Neuronal stem cell (in vitro differentiated cells): ENCODE data around the gene PTPRU.

Experiments
- DNase-seq: peaks from one replicate; pipeline ENCODE4 v3.0.0-alpha.2; 2013; ENCODE audit warnings: low spot score
- H2AFZ ChIP-seq: one replicate; pipeline ENCODE4 v1.6.1; 2013; ENCODE audit warnings: mild to moderate bottlenecking, low read length, inconsistent platforms
- H2AK5ac ChIP-seq: 2 replicates; pipeline ENCODE4 v1.6.1; 2013; ENCODE audit warnings: low read depth, mild to moderate bottlenecking, inconsistent platforms, low read length, moderate library complexity, mixed read lengths
- H2BK120ac ChIP-seq: 2 replicates; pipeline ENCODE4 v1.6.1; 2013; ENCODE audit warnings: low read depth, mild to moderate bottlenecking, inconsistent platforms, low read length, moderate library complexity, mixed read lengths
- H2BK12ac ChIP-seq: one replicate; pipeline ENCODE4 v1.6.1; 2013; ENCODE audit warnings: low read length, inconsistent platforms
- H2BK15ac ChIP-seq: 2 replicates; pipeline ENCODE4 v1.6.1; 2013; ENCODE audit warnings: mild to moderate bottlenecking, low read length, inconsistent platforms, mixed read lengths
- H2BK5ac ChIP-seq: one replicate; pipeline ENCODE4 v1.6.1; 2013; ENCODE audit warnings: inconsistent platforms, mild to moderate bottlenecking, low read length, moderate library complexity
- H3K14ac ChIP-seq: one replicate; pipeline ENCODE4 v1.6.1; 2013; ENCODE audit warnings: low read length, inconsistent platforms
- H3K18ac ChIP-seq: 2 replicates; pipeline ENCODE4 v1.6.1; 2013; ENCODE audit warnings: low read length, inconsistent platforms
- H3K23ac ChIP-seq: 2 replicates; pipeline ENCODE4 v1.6.1; 2013; ENCODE audit warnings: low read depth, mild to moderate bottlenecking, mixed read lengths, low read length, inconsistent platforms; ENCODE audit not compliant: poor library complexity
- H3K27ac ChIP-seq: replicated peaks from 3 replicates; pipeline ENCODE4 v1.5.1; 2013; ENCODE audit warnings: low read length, inconsistent platforms
- H3K27me3 ChIP-seq, 3 experiments: 2 replicates each; pipeline ENCODE4 v1.6.1; 2013; ENCODE audit warnings: low read length in 3 of 3, mild to moderate bottlenecking in 2 of 3, inconsistent platforms in 1 of 3, low read depth in 1 of 3, mixed read lengths in 1 of 3, moderate library complexity in 1 of 3; ENCODE audit not compliant: control insufficient read depth in 3 of 3, insufficient read depth in 3 of 3
- H3K36me3 ChIP-seq, 2 donors: replicated peaks in 1 of 2; 2 replicates each; pipeline ENCODE4 v1.6.1; 2013; ENCODE audit warnings: low read length in 2 of 2; ENCODE audit not compliant: control insufficient read depth in 2 of 2, insufficient read depth in 2 of 2
- H3K4ac ChIP-seq: 2 replicates; pipeline ENCODE4 v1.6.1; 2013; ENCODE audit warnings: inconsistent platforms, mild to moderate bottlenecking, low read length, moderate library complexity
- H3K4me1 ChIP-seq, 2 donors: 1 replicate in 1 of 2; 2 replicates in 1 of 2; pipeline ENCODE4 v1.6.1; 2013; ENCODE audit warnings: low read length in 2 of 2, low read depth in 1 of 2; ENCODE audit not compliant: control insufficient read depth in 2 of 2, insufficient read depth in 1 of 2
- H3K4me2 ChIP-seq: one replicate; pipeline ENCODE4 v1.6.1; 2013; ENCODE audit warnings: mild to moderate bottlenecking, low read length, inconsistent platforms; ENCODE audit not compliant: insufficient read depth, poor library complexity, severe bottlenecking
- H3K4me3 ChIP-seq, 2 donors: 2 replicates each; pipeline ENCODE4 v1.5.1; 2013; ENCODE audit warnings: low read length in 2 of 2, mild to moderate bottlenecking in 2 of 2, inconsistent platforms in 1 of 2, moderate library complexity in 1 of 2
- H3K79me1 ChIP-seq: one replicate; pipeline ENCODE4 v1.6.1; 2013; ENCODE audit warnings: low read depth, mild to moderate bottlenecking, inconsistent platforms, low read length, moderate library complexity
- H3K9ac ChIP-seq: one replicate; pipeline ENCODE4 v1.6.1; 2013; ENCODE audit warnings: mild to moderate bottlenecking, low read depth, low read length, inconsistent platforms; ENCODE audit not compliant: poor library complexity
- H3K9me3 ChIP-seq, 2 donors: replicated peaks in 1 of 2; 2 replicates each; pipeline versions ENCODE3 to v1.6.1; 2013; ENCODE audit warnings: low read length in 2 of 2, mild to moderate bottlenecking in 2 of 2, inconsistent platforms in 1 of 2, low read depth in 1 of 2, mixed read lengths in 1 of 2, moderate library complexity in 1 of 2; ENCODE audit not compliant: control insufficient read depth in 2 of 2, insufficient read depth in 1 of 2
- H4K8ac ChIP-seq: one replicate; pipeline ENCODE4 v1.6.1; 2013; ENCODE audit warnings: low read depth, mild to moderate bottlenecking, inconsistent platforms, low read length, moderate library complexity
- H4K91ac ChIP-seq: one replicate; pipeline ENCODE4 v1.6.1; 2013; ENCODE audit warnings: low read length, low read depth, mild to moderate bottlenecking, inconsistent platforms; ENCODE audit not compliant: poor library complexity
- WGBS, 2 donors: extraction: QIAGEN DNeasy Blood & Tissue Kit; methylation state at CpG; one replicate each; pipeline ENCODE4 v1.1.7; 2013; ENCODE audit warnings: missing lambda C conversion rate in 2 of 2, mixed read lengths in 1 of 2; ENCODE audit not compliant: insufficient read length in 2 of 2, insufficient replicate concordance in 1 of 2; ENCODE audit errors: extremely low coverage in 2 of 2; 5-methylcytosine and 5-hydroxymethylcytosine counted together

Gene PTPRU

GRCh38 chr1:29322861-29323585 lies 86.7 kb downstream of the PTPRU start:
- Histone ChIP-seq H4K8ac (peak overlapping the region; percentile 26), H2BK5ac (no peak overlapping the region), H3K4ac (no peak overlapping the region), H2AK5ac (peak overlapping the region; percentile 64), H3K18ac (peak overlapping the region; percentile 59), H2AFZ (no peak overlapping the region), H3K23ac (peak overlapping the region; percentile 76), H3K27ac (no peak overlapping the region), H2BK15ac (peak overlapping the region; percentile 68), H3K14ac (no peak overlapping the region), H2BK12ac (peak overlapping the region; percentile 65), H3K79me1 (no peaks in the 10 kb centered on the region), H2BK120ac (no peak overlapping the region), H3K4me1 (peaks cover 0 to 17% of the 10 kb centered on the region in 2 donors), H3K36me3 (no peaks in the 10 kb centered on the region), H4K91ac (no peak overlapping the region), H3K4me3 (no peak overlapping the region), H3K9ac (no peak overlapping the region), H3K9me3 (no peaks in the 10 kb centered on the region), H3K27me3 (no peaks in the 10 kb centered on the region), H3K4me2 (no peak overlapping the region)
- no CpG with 5 or more reads among the region's 12 CpGs for WGBS, 2 donors
- DNase-seq: no peak

GRCh38 chr1:29323636-29324035 lies 87.3 kb downstream of the PTPRU start:
- no peaks in the 10 kb centered on the region for H3K36me3 ChIP-seq
- H4K91ac ChIP-seq: no peak overlapping the region
- peak overlapping the region; percentile 76 for H3K23ac ChIP-seq
- no peak overlapping the region for H3K14ac ChIP-seq
- no peak overlapping the region for H2BK12ac ChIP-seq
- H2BK15ac ChIP-seq: peak overlapping the region; percentile 68
- H3K27me3 ChIP-seq: no peaks in the 10 kb centered on the region
- H2AFZ ChIP-seq: no peak overlapping the region
- no peak overlapping the region for H3K27ac ChIP-seq
- peak overlapping the region; percentile 72 for H4K8ac ChIP-seq
- H2AK5ac ChIP-seq: peak overlapping the region; percentile 36
- no peak overlapping the region for H3K4me3 ChIP-seq
- no peak overlapping the region for H2BK5ac ChIP-seq
- peaks cover 0 to 17% of the 10 kb centered on the region in 2 donors for H3K4me1 ChIP-seq
- H3K79me1 ChIP-seq: no peaks in the 10 kb centered on the region
- no peak overlapping the region for H3K9ac ChIP-seq
- no peak overlapping the region for H3K4me2 ChIP-seq
- H2BK120ac ChIP-seq: no peak overlapping the region
- no CpG with 5 or more reads among the region's 8 CpGs for WGBS, 2 donors
- H3K4ac ChIP-seq: no peak overlapping the region
- no peaks in the 10 kb centered on the region for H3K9me3 ChIP-seq
- no peak for DNase-seq
- H3K18ac ChIP-seq: peak overlapping the region; percentile 59

GRCh38 chr1:29324202-29324601 lies 87.9 kb downstream of the PTPRU start:
- Histone ChIP-seq H3K4me1 (peaks cover 0 to 17% of the 10 kb centered on the region in 2 donors), H3K14ac (peak overlapping the region; percentile 84), H2AK5ac (peak overlapping the region; percentile 53), H3K9me3 (no peaks in the 10 kb centered on the region), H3K36me3 (no peaks in the 10 kb centered on the region), H2BK12ac (no peak overlapping the region), H3K27ac (peak overlapping the region; percentile 18), H3K79me1 (no peaks in the 10 kb centered on the region), H4K8ac (no peak overlapping the region), H2BK120ac (no peak overlapping the region), H3K18ac (peak overlapping the region; percentile 87), H3K4ac (peak overlapping the region; percentile 69), H3K4me2 (no peak overlapping the region), H2AFZ (no peak overlapping the region), H2BK5ac (no peak overlapping the region), H2BK15ac (no peak overlapping the region), H3K23ac (peak overlapping the region; percentile 27), H4K91ac (peak overlapping the region; percentile 40), H3K27me3 (no peaks in the 10 kb centered on the region), H3K4me3 (no peak overlapping the region), H3K9ac (peak overlapping the region; percentile 54)
- DNase-seq: no peak
- WGBS, 2 donors: no CpG with 5 or more reads among the region's 10 CpGs

GRCh38 chr1:29324771-29325351 lies 88.5 kb downstream of the PTPRU start:
- Histone ChIP-seq H3K9ac (peak overlapping the region; percentile 46), H4K8ac (peak overlapping the region; percentile 53), H2BK12ac (no peak overlapping the region), H3K4me1 (peaks cover 0 to 17% of the 10 kb centered on the region in 2 donors), H2AFZ (no peak overlapping the region), H2BK15ac (peak overlapping the region; percentile 19), H3K4me2 (peak overlapping the region; percentile 34), H3K27me3 (no peaks in the 10 kb centered on the region), H3K4ac (no peak overlapping the region), H4K91ac (peak overlapping the region; percentile 79), H3K4me3 (peak overlapping the region in 1 of 2 donors; percentile 63), H3K14ac (no peak overlapping the region), H3K36me3 (no peaks in the 10 kb centered on the region), H3K79me1 (no peaks in the 10 kb centered on the region), H2BK120ac (peak overlapping the region; percentile 58), H3K9me3 (no peaks in the 10 kb centered on the region), H2AK5ac (peak overlapping the region; percentile 23), H3K18ac (peak overlapping the region; percentile 83), H3K23ac (no peak overlapping the region), H3K27ac (no peak overlapping the region), H2BK5ac (no peak overlapping the region)
- no CpG with 5 or more reads among the region's 19 CpGs for WGBS, 2 donors
- DNase-seq: peak; percentile 90
